HepG2 (cell line): ENCODE results near the gene FAM78A. TPM values are rescaled to one million over a fixed set of nuclear protein-coding genes. Genes with fewer than 3 reads are reported as not detected.

ENCODE experiments used
- AHR ChIP-seq: IDR thresholded peaks from 2 replicates; pipeline ENCODE4 v1.6.1; 2018; ENCODE audit warnings: missing genetic modification reagents, missing compliant biosample characterization
- CBX5 ChIP-seq: sonication (generic); formaldehyde crosslinking; IDR thresholded peaks from 2 replicates; pipeline ENCODE4 v1.4.0; 2020; ENCODE audit warnings: missing genetic modification reagents, borderline replicate concordance
- FLYWCH1 ChIP-seq: sonication (generic); formaldehyde crosslinking; IDR thresholded peaks from 2 replicates; pipeline ENCODE4 v1.8.1; 2023; ENCODE audit warnings: mild to moderate bottlenecking, missing genetic modification reagents
- FOSL2 ChIP-seq: sonication (generic); formaldehyde crosslinking; IDR thresholded peaks from 2 replicates; pipeline ENCODE4 v1.4.0; 2020; ENCODE audit warnings: missing genetic modification reagents
- HMG20A ChIP-seq: IDR thresholded peaks from 2 replicates; pipeline ENCODE4 v1.6.1; 2016; ENCODE audit warnings: borderline replicate concordance
- MAFK ChIP-seq, 2 experiments: IDR thresholded peaks in 1 of 2; conservative IDR thresholded peaks in 1 of 2; 2 replicates each; pipeline ENCODE4 v1.6.1; 2011; ENCODE audit warnings: improper control_type of control experiment in 2 of 2, low read length in 2 of 2
- PPARG ChIP-seq: conservative IDR thresholded peaks from 2 replicates; pipeline ENCODE4 v1.6.1; 2016; ENCODE audit warnings: missing biosample characterization, missing genetic modification reagents
- TCF12 ChIP-seq, 2 experiments: fragments of 450-650 bp in 1 of 2; sonication (generic) in 1 of 2; formaldehyde crosslinking in 1 of 2; IDR thresholded peaks; 2 replicates each; pipeline versions ENCODE4 v1.6.1 to v1.8.0; 2017 to 2022; ENCODE audit warnings: antibody characterized with exemption in 1 of 2, mild to moderate bottlenecking in 1 of 2, missing genetic modification reagents in 1 of 2, moderate library complexity in 1 of 2
- THAP11 ChIP-seq: IDR thresholded peaks from 2 replicates; pipeline ENCODE4 v1.6.1; 2016; ENCODE audit warnings: missing biosample characterization, missing genetic modification reagents
- ZEB1 ChIP-seq: IDR thresholded peaks from 2 replicates; pipeline ENCODE4 v1.6.1; 2012; ENCODE audit warnings: mild to moderate bottlenecking, low read depth, inconsistent platforms; ENCODE audit not compliant: insufficient replicate concordance
- ZNF678 ChIP-seq: sonication (generic); formaldehyde crosslinking; IDR thresholded peaks from 2 replicates; pipeline ENCODE4 v1.4.0; 2020; ENCODE audit warnings: mild to moderate bottlenecking, missing genetic modification reagents
- ZSCAN30 ChIP-seq: sonication (generic); formaldehyde crosslinking; IDR thresholded peaks from 2 replicates; pipeline ENCODE4 v1.5.0; 2020; ENCODE audit warnings: mild to moderate bottlenecking, missing genetic modification reagents
- polyA plus RNA-seq, 8 experiments: library from polyadenylated mRNA; depleted of rRNA in 3 of 8; stranded (reverse) in 7 of 8; unstranded in 1 of 8; fragments of >200 nt; fragmentation: Illumina TruSeq in 4 of 8; extraction: Trizol in 4 of 8; gene quantifications; 2 replicates each; pipeline versions ENCODE4 v1.2.1 to v1.2.3, GENCODE V29; 2011 to 2016; ENCODE audit warnings: low read depth in 4 of 8, missing spikeins in 1 of 8, mixed read lengths in 1 of 8; ENCODE audit not compliant: insufficient read depth in 1 of 8
- total RNA-seq, 5 experiments: library from RNA; depleted of rRNA; stranded (reverse); fragments of >200 nt; fragmentation: Illumina TruSeq; extraction: Trizol; gene quantifications; 2 replicates each; pipeline ENCODE4 v1.2.3, GENCODE V29; 2016; ENCODE audit warnings: low read depth in 1 of 5
- TF ChIP-seq, protein P1 (sequence below): sonication (generic); formaldehyde crosslinking; IDR thresholded peaks from 2 replicates; pipeline ENCODE4 v1.4.0; 2020; ENCODE audit warnings: missing genetic modification reagents, mild to moderate bottlenecking, borderline replicate concordance
- TF ChIP-seq, protein P2 (sequence below): sonication (generic); formaldehyde crosslinking; IDR thresholded peaks from 2 replicates; pipeline ENCODE4 v1.5.1; 2020; ENCODE audit warnings: mild to moderate bottlenecking, moderate library complexity, missing genetic modification reagents
- TF ChIP-seq, protein P3 (sequence below): sonication (generic); formaldehyde crosslinking; IDR thresholded peaks from 2 replicates; pipeline ENCODE4 v1.5.1; 2020; ENCODE audit warnings: mild to moderate bottlenecking, missing genetic modification reagents
- TF ChIP-seq, protein P4 (sequence below), 2 experiments: fragments of 450-650 bp in 1 of 2; sonication (generic) in 1 of 2; formaldehyde crosslinking; IDR thresholded peaks; 2 replicates each; pipeline versions ENCODE4 v1.5.0 to v1.8.0; 2020 to 2022; ENCODE audit warnings: mild to moderate bottlenecking in 1 of 2, missing genetic modification reagents in 1 of 2

The FAM78A gene
- total and polyA plus RNA-seq, 2 of the 13 experiments (the other 11 are each of a cell fraction or from before 2014, with no cell fraction given): 0.18 to 0.62 TPM

DNA sequence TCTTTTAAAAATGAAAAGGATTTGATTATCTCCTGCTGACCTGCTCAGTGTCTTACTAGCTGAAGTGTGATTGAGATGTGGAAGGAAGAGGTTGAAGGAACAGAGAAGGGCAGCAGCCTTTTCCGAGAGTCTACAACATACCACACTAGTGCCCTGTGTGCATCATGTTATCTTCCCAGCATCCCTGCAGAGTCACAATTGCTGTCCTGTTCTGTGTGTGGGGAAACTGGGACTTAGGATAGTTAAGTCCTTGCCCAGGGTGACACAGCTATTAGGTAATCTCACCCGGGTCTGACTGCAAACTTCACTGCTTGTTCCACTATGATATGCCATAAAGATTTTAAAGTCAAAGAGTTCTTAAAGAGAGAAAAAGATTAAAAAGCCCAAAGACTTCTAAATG lies 55.8 kb downstream of the FAM78A start (continued):
- TF ChIP-seq, protein P1, sequence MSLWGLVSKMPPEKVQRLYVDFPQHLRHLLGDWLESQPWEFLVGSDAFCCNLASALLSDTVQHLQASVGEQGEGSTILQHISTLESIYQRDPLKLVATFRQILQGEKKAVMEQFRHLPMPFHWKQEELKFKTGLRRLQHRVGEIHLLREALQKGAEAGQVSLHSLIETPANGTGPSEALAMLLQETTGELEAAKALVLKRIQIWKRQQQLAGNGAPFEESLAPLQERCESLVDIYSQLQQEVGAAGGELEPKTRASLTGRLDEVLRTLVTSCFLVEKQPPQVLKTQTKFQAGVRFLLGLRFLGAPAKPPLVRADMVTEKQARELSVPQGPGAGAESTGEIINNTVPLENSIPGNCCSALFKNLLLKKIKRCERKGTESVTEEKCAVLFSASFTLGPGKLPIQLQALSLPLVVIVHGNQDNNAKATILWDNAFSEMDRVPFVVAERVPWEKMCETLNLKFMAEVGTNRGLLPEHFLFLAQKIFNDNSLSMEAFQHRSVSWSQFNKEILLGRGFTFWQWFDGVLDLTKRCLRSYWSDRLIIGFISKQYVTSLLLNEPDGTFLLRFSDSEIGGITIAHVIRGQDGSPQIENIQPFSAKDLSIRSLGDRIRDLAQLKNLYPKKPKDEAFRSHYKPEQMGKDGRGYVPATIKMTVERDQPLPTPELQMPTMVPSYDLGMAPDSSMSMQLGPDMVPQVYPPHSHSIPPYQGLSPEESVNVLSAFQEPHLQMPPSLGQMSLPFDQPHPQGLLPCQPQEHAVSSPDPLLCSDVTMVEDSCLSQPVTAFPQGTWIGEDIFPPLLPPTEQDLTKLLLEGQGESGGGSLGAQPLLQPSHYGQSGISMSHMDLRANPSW (CRISPR knock-in tag): no peak
- no peak for TF ChIP-seq FOSL2 (CRISPR knock-in tag)
- TF ChIP-seq MAFK (conservative IDR thresholded peaks at IDR 0.05 in 1 of 2, IDR thresholded peaks at IDR 0.05 in 1 of 2; ENCODE audit: low read length in 2 of 2): no peak
- TF ChIP-seq, protein P2, sequence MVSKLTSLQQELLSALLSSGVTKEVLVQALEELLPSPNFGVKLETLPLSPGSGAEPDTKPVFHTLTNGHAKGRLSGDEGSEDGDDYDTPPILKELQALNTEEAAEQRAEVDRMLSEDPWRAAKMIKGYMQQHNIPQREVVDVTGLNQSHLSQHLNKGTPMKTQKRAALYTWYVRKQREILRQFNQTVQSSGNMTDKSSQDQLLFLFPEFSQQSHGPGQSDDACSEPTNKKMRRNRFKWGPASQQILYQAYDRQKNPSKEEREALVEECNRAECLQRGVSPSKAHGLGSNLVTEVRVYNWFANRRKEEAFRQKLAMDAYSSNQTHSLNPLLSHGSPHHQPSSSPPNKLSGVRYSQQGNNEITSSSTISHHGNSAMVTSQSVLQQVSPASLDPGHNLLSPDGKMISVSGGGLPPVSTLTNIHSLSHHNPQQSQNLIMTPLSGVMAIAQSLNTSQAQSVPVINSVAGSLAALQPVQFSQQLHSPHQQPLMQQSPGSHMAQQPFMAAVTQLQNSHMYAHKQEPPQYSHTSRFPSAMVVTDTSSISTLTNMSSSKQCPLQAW (CRISPR knock-in tag): no peak
- no peak for TF ChIP-seq FLYWCH1 (CRISPR knock-in tag)
- TF ChIP-seq, protein P3, sequence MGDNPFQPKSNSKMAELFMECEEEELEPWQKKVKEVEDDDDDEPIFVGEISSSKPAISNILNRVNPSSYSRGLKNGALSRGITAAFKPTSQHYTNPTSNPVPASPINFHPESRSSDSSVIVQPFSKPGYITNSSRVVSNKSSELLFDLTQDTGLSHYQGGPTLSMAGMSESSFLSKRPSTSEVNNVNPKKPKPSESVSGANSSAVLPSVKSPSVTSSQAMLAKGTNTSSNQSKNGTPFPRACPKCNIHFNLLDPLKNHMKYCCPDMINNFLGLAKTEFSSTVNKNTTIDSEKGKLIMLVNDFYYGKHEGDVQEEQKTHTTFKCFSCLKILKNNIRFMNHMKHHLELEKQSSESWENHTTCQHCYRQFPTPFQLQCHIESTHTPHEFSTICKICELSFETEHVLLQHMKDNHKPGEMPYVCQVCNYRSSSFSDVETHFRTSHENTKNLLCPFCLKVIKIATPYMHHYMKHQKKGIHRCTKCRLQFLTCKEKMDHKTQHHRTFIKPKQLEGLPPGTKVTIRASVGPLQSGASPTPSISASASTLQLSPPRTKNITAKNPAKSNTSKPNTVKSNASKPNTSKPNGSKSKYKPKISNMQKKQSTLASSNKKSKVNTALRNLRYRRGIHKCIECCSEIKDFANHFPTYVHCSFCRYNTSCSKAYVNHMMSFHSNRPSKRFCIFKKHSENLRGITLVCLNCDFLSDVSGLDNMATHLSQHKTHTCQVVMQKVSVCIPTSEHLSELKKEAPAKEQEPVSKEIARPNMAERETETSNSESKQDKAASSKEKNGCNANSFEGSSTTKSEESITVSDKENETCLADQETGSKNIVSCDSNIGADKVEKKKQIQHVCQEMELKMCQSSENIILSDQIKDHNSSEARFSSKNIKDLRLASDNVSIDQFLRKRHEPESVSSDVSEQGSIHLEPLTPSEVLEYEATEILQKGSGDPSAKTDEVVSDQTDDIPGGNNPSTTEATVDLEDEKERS (CRISPR knock-in tag): no peak
- TF ChIP-seq AHR (CRISPR knock-in tag): no peak
- no peak for TF ChIP-seq THAP11 (CRISPR knock-in tag)
- TF ChIP-seq ZSCAN30 (CRISPR knock-in tag): no peak
- TF ChIP-seq ZNF678: no peak
- no peak for TF ChIP-seq CBX5 (CRISPR knock-in tag)
- TF ChIP-seq, protein P4, sequence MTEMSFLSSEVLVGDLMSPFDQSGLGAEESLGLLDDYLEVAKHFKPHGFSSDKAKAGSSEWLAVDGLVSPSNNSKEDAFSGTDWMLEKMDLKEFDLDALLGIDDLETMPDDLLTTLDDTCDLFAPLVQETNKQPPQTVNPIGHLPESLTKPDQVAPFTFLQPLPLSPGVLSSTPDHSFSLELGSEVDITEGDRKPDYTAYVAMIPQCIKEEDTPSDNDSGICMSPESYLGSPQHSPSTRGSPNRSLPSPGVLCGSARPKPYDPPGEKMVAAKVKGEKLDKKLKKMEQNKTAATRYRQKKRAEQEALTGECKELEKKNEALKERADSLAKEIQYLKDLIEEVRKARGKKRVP (CRISPR knock-in tag; IDR thresholded peaks at IDR 0.05): no peak
- TF ChIP-seq HMG20A (CRISPR knock-in tag): no peak
- no peak for TF ChIP-seq ZEB1
- TF ChIP-seq PPARG (CRISPR knock-in tag): no peak
- TF ChIP-seq TCF12 (IDR thresholded peaks at IDR 0.05): no peak
- no peak for TF ChIP-seq TCF12 (CRISPR knock-in tag; IDR thresholded peaks at IDR 0.05)
